Neural cell (in vitro differentiated cells): ENCODE data around the gene NSFL1C. TPM values are rescaled to one million over a fixed set of nuclear protein-coding genes. Genes with fewer than 3 reads are reported as not detected.

Experiments
- H2AFZ ChIP-seq: fragments of 200-600, 300-800 bp; sonication (generic), shearing (Covaris generic); 2 replicates; pipeline ENCODE4 v1.6.0; 2014; ENCODE audit warnings: low read depth, mild to moderate bottlenecking, antibody characterized with exemption, low read length, moderate library complexity
- H3F3A ChIP-seq: fragments of 200-600 bp; shearing (Covaris generic); 2 replicates; pipeline ENCODE4 v1.6.1; 2016; ENCODE audit warnings: mild to moderate bottlenecking, moderate library complexity, mixed read lengths, antibody characterized with exemption, low read length; ENCODE audit not compliant: insufficient read depth, poor library complexity, severe bottlenecking
- H3K27ac ChIP-seq: fragments of 200-600, 300-800 bp; sonication (generic), shearing (Covaris generic); 2 replicates; pipeline ENCODE4 v1.5.1; 2014; ENCODE audit warnings: mild to moderate bottlenecking, low read length, moderate library complexity
- H3K27me3 ChIP-seq: fragments of 300-800, 200-600 bp; sonication (generic), shearing (Covaris generic); 2 replicates; pipeline ENCODE4 v1.6.0; 2014; ENCODE audit warnings: mild to moderate bottlenecking, low read depth, low read length, moderate library complexity; ENCODE audit not compliant: insufficient read depth
- H3K36me3 ChIP-seq: fragments of 300-800, 200-600 bp; sonication (generic), shearing (Covaris generic); 2 replicates; pipeline ENCODE4 v1.5.1; 2014; ENCODE audit warnings: mild to moderate bottlenecking, antibody characterized with exemption, low read length, moderate library complexity; ENCODE audit not compliant: insufficient read depth
- H3K4me2 ChIP-seq: fragments of 300-800, 200-600 bp; sonication (generic), shearing (Covaris generic); 2 replicates; pipeline ENCODE4 v1.6.0; 2014; ENCODE audit warnings: mild to moderate bottlenecking, low read length
- H3K4me3 ChIP-seq: fragments of 300-800, 200-600 bp; sonication (generic), shearing (Covaris generic); 2 replicates; pipeline ENCODE4 v1.5.1; 2014; ENCODE audit warnings: mild to moderate bottlenecking, low read length, moderate library complexity
- H3K79me2 ChIP-seq: fragments of 200-600 bp; shearing (Covaris generic); replicated peaks from 2 replicates; pipeline ENCODE4 v1.6.0; 2014; ENCODE audit warnings: mild to moderate bottlenecking, low read length, moderate library complexity; ENCODE audit not compliant: insufficient read depth
- H3K9ac ChIP-seq: fragments of 300-800, 200-600 bp; sonication (generic), shearing (Covaris generic); 2 replicates; pipeline ENCODE4 v1.6.1; 2016; ENCODE audit warnings: mild to moderate bottlenecking, low read length, mixed read lengths
- H3K9me2 ChIP-seq: fragments of 200-600 bp; shearing (Covaris generic); 2 replicates; pipeline ENCODE4 v1.6.1; 2016; ENCODE audit warnings: mild to moderate bottlenecking, low read length, mixed read lengths; ENCODE audit not compliant: insufficient read depth
- H3K9me3 ChIP-seq: fragments of 200-600, 300-800 bp; sonication (generic), shearing (Covaris generic); 2 replicates; pipeline ENCODE4 v1.6.1; 2016; ENCODE audit warnings: mild to moderate bottlenecking, mixed run types, low read length, moderate library complexity, mixed read lengths
- H4K20me1 ChIP-seq: fragments of 200-600 bp; shearing (Covaris generic); 2 replicates; pipeline ENCODE4 v1.6.1; 2016; ENCODE audit warnings: mild to moderate bottlenecking, mixed run types; ENCODE audit not compliant: insufficient read depth
- EP300 ChIP-seq: fragments of 450-650 bp; conservative IDR thresholded peaks from 2 replicates; pipeline ENCODE4 v1.6.1; 2014; ENCODE audit warnings: antibody characterized with exemption, mild to moderate bottlenecking, moderate library complexity; ENCODE audit not compliant: poor library complexity, severe bottlenecking
- EZH2 ChIP-seq: fragments of 200-600, 300-800 bp; shearing (Covaris generic), sonication (generic); IDR thresholded peaks from 2 replicates; pipeline ENCODE4 v1.6.1; 2014; ENCODE audit warnings: antibody characterized with exemption, low read length, borderline replicate concordance, mild to moderate bottlenecking; ENCODE audit not compliant: insufficient read depth, poor library complexity, severe bottlenecking
- MXI1 ChIP-seq: fragments of 450-650 bp; conservative IDR thresholded peaks from 2 replicates; pipeline ENCODE4 v1.6.1; 2014; ENCODE audit warnings: antibody characterized with exemption, mild to moderate bottlenecking; ENCODE audit not compliant: poor library complexity, severe bottlenecking
- POLR2AphosphoS5 ChIP-seq: IDR thresholded peaks from 2 replicates; pipeline ENCODE4 v1.6.1; 2012
- RAD21 ChIP-seq: fragments of 450-650 bp; conservative IDR thresholded peaks from 2 replicates; pipeline ENCODE4 v1.6.1; 2014; ENCODE audit warnings: antibody characterized with exemption, mild to moderate bottlenecking, moderate library complexity
- SMC3 ChIP-seq: fragments of 450-650 bp; conservative IDR thresholded peaks from 2 replicates; pipeline ENCODE4 v1.6.1; 2014; ENCODE audit warnings: antibody characterized with exemption, mild to moderate bottlenecking, moderate library complexity; ENCODE audit not compliant: poor library complexity
- TAF1 ChIP-seq: IDR thresholded peaks from 2 replicates; pipeline ENCODE4 v1.6.1; 2012; ENCODE audit warnings: low read depth
- polyA plus RNA-seq: library from polyadenylated mRNA; depleted of rRNA; stranded (reverse); fragments of >200 nt; gene quantifications from 2 replicates; pipeline ENCODE4 v1.2.3, GENCODE V29; 2014
- TF ChIP-seq, protein P1 (sequence below): IDR thresholded peaks from 2 replicates; pipeline ENCODE4 v1.6.1; 2012; ENCODE audit warnings: borderline replicate concordance
- TF ChIP-seq, protein P2 (sequence below): fragments of 450-650 bp; IDR thresholded peaks from 2 replicates; pipeline ENCODE4 v1.5.1; 2014; ENCODE audit warnings: antibody characterized with exemption, mild to moderate bottlenecking, moderate library complexity; ENCODE audit not compliant: poor library complexity, severe bottlenecking

The NSFL1C gene
- polyA plus RNA-seq, 1 donor from 2014 or later, result 48.7 TPM

DNA sequence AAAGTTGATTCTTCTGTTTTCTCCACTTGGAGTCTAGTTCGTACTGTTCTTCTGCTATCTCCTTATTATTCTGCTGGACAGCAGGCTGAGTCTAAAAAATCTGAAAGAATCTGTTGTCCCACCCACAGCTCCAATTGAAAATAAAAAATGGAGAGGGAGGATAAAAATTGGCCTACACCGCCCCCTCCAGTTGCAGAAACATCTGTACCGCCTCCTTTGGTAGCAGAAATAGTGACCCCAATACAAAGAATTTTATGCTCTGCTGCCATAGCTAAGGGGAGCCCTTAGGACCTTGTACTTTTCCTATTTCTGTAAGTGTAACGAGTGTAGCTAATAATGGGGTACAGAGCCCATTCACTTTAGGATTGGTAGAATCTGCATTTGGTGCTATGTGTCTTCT lies 68.9 kb downstream of the NSFL1C start:
- H3K9me3 ChIP-seq, result no peaks in the 10 kb centered on the region
- H3K4me3 ChIP-seq, result no peak overlapping the region
- peaks cover 17% of the 10 kb centered on the region for H3K27me3 ChIP-seq
- H3K4me2 ChIP-seq, result no peak overlapping the region
- no peak overlapping the region for H3K9ac ChIP-seq
- H3K27ac ChIP-seq, result no peak overlapping the region
- H3K79me2 ChIP-seq, result peaks cover under 1% of the 10 kb centered on the region
- H3F3A ChIP-seq, result no peaks in the 10 kb centered on the region
- no peak overlapping the region for H2AFZ ChIP-seq
- H4K20me1 ChIP-seq, result no peaks in the 10 kb centered on the region
- no peaks in the 10 kb centered on the region for H3K9me2 ChIP-seq
- H3K36me3 ChIP-seq, result no peaks in the 10 kb centered on the region
- TF ChIP-seq RAD21 (no peak), SMC3 (no peak), POLR2AphosphoS5 (no peak)
- TF ChIP-seq, protein P1, sequence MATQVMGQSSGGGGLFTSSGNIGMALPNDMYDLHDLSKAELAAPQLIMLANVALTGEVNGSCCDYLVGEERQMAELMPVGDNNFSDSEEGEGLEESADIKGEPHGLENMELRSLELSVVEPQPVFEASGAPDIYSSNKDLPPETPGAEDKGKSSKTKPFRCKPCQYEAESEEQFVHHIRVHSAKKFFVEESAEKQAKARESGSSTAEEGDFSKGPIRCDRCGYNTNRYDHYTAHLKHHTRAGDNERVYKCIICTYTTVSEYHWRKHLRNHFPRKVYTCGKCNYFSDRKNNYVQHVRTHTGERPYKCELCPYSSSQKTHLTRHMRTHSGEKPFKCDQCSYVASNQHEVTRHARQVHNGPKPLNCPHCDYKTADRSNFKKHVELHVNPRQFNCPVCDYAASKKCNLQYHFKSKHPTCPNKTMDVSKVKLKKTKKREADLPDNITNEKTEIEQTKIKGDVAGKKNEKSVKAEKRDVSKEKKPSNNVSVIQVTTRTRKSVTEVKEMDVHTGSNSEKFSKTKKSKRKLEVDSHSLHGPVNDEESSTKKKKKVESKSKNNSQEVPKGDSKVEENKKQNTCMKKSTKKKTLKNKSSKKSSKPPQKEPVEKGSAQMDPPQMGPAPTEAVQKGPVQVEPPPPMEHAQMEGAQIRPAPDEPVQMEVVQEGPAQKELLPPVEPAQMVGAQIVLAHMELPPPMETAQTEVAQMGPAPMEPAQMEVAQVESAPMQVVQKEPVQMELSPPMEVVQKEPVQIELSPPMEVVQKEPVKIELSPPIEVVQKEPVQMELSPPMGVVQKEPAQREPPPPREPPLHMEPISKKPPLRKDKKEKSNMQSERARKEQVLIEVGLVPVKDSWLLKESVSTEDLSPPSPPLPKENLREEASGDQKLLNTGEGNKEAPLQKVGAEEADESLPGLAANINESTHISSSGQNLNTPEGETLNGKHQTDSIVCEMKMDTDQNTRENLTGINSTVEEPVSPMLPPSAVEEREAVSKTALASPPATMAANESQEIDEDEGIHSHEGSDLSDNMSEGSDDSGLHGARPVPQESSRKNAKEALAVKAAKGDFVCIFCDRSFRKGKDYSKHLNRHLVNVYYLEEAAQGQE, result no peak

DNA sequence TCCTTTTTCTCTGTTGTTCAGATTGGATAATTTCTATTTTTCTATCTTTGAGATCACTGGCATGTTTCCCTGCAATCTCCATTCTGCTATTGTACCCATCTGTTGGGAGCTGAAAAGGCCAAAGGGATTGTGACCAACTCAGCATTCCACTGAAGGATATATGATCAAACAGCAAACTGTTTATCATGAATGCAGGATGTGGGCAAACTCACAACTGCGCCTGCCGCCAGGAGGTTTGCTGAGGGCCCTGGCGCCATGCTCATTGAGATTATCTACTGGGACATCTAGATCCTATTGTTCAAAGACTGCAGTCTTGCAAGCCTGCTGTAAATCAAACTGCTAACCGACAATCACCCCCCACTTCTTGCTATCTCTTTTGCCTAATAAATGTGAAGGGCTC lies 69.9 kb downstream of the NSFL1C start:
- no peaks in the 10 kb centered on the region for H4K20me1 ChIP-seq
- H3K36me3 ChIP-seq, result no peaks in the 10 kb centered on the region
- no peaks in the 10 kb centered on the region for H3K9me2 ChIP-seq
- H3F3A ChIP-seq, result no peaks in the 10 kb centered on the region
- H3K27ac ChIP-seq, result no peak overlapping the region
- no peak overlapping the region for H3K4me2 ChIP-seq
- peaks cover 10% of the 10 kb centered on the region for H3K79me2 ChIP-seq
- H3K4me3 ChIP-seq, result no peak overlapping the region
- TF ChIP-seq RAD21, result no peak
- no peak for TF ChIP-seq MXI1
- TF ChIP-seq SMC3, result no peak
- no peak for TF ChIP-seq TAF1
- no peak for TF ChIP-seq POLR2AphosphoS5
- no peak for TF ChIP-seq EP300
- TF ChIP-seq EZH2, result no peak
- TF ChIP-seq, protein P1, result no peak
- TF ChIP-seq, protein P2, sequence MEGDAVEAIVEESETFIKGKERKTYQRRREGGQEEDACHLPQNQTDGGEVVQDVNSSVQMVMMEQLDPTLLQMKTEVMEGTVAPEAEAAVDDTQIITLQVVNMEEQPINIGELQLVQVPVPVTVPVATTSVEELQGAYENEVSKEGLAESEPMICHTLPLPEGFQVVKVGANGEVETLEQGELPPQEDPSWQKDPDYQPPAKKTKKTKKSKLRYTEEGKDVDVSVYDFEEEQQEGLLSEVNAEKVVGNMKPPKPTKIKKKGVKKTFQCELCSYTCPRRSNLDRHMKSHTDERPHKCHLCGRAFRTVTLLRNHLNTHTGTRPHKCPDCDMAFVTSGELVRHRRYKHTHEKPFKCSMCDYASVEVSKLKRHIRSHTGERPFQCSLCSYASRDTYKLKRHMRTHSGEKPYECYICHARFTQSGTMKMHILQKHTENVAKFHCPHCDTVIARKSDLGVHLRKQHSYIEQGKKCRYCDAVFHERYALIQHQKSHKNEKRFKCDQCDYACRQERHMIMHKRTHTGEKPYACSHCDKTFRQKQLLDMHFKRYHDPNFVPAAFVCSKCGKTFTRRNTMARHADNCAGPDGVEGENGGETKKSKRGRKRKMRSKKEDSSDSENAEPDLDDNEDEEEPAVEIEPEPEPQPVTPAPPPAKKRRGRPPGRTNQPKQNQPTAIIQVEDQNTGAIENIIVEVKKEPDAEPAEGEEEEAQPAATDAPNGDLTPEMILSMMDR, result no peak
- H3K27me3 ChIP-seq, result peaks cover 17% of the 10 kb centered on the region
- H3K9me3 ChIP-seq, result no peaks in the 10 kb centered on the region
- no peak overlapping the region for H2AFZ ChIP-seq
- no peak overlapping the region for H3K9ac ChIP-seq
